Body of pancreas (tissue), 4 donors: Measurements from ENCODE around the gene CD84.

Experiments used
- CTCF ChIP-seq, 7 experiments: fragments of 450-650 bp in 4 of 7; fragments of 200-600 bp in 3 of 7; sonication (generic) in 3 of 7; IDR thresholded peaks; one replicate each; pipeline ENCODE4 v1.5.1; 2016 to 2019; ENCODE audit warnings: antibody characterized with exemption in 7 of 7
- POLR2A ChIP-seq, 3 donors: fragments of 450-650 bp; IDR thresholded peaks; one replicate each; pipeline ENCODE4 v1.6.1; 2016; ENCODE audit warnings: antibody characterized with exemption in 3 of 3, mild to moderate bottlenecking in 2 of 3

DNA sequence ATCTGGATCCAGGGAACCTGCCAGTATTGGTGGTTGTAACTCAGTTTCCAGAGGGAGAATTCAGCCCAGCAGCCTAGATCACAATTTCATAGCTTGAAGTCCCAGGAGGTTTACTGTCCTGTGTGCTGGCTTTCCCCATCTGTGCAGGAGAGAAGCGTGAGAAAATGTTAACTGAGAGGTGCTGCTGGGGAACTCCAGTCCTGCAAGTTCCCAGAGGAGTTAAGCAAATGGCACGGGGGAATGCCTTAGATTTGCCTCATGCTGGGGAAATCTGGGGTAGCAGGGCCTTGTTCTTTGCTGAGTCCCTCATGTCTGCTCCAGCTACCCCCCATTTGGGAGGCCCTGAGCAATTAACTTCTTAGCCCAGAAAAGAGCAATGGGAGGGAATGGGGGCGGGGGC lies 31.1 kb downstream of the CD84 start:
- TF ChIP-seq CTCF (IDR thresholded peaks at IDR 0.05) (no peak), POLR2A (IDR thresholded peaks at IDR 0.05) (no peak)
